H1 (cell line): ENCODE data around the gene LDLRAD3. TPM values are rescaled to one million over a fixed set of nuclear protein-coding genes. Genes with fewer than 3 reads are reported as not detected.

ENCODE experiments used
- CTCF ChIA-PET: fragments of 300-600 bp; sonication (Branson Sonifier 250); formaldehyde crosslinking; loops from one replicate; lab custom pipeline; 2021; ENCODE audit not compliant: partially characterized antibody; lab: Charles Lee
- POLR2A ChIA-PET: fragments of 300-600 bp; sonication (Branson Sonifier 250); formaldehyde crosslinking; loops from one replicate; lab custom pipeline; 2021; ENCODE audit warnings: inconsistent platforms; ENCODE audit not compliant: partially characterized antibody; lab: Charles Lee
- DNase-seq, 2 experiments: peaks; one replicate each; pipeline versions ENCODE4 v3.0.0 to v3.0.0-alpha.2; 2010 to 2022; ENCODE audit warnings: low spot score in 2 of 2, low read depth in 1 of 2, mixed read lengths in 1 of 2
- FAIRE-seq: peaks from 2 replicates; lab custom pipeline; 2011; peaks lifted over from hg19 to GRCh38; lab: Jason Lieb, UNC
- H2AFZ ChIP-seq: 2 replicates; pipeline ENCODE4 v1.8.1; 2012; ENCODE audit warnings: low read length, inconsistent platforms
- H2AK5ac ChIP-seq: 2 replicates; pipeline ENCODE4 v1.6.1; 2013; ENCODE audit warnings: low read depth, low read length
- H2BK120ac ChIP-seq: replicated peaks from 2 replicates; pipeline ENCODE3; 2013; ENCODE audit warnings: low read depth, low read length, inconsistent platforms
- H2BK12ac ChIP-seq: 2 replicates; pipeline ENCODE4 v1.6.1; 2013; ENCODE audit warnings: low read depth, low read length
- H2BK15ac ChIP-seq: 2 replicates; pipeline ENCODE4 v1.6.1; 2013; ENCODE audit warnings: low read length
- H2BK20ac ChIP-seq: 2 replicates; pipeline ENCODE4 v1.6.1; 2013; ENCODE audit warnings: low read length
- H2BK5ac ChIP-seq: 2 replicates; pipeline ENCODE4 v1.6.1; 2013; ENCODE audit warnings: low read depth, low read length
- H3K14ac ChIP-seq: 2 replicates; pipeline ENCODE4 v1.6.1; 2013; ENCODE audit warnings: inconsistent platforms; ENCODE audit not compliant: insufficient read length
- H3K18ac ChIP-seq: 2 replicates; pipeline ENCODE4 v1.6.1; 2013; ENCODE audit warnings: low read length; ENCODE audit errors: extremely low read depth
- H3K23ac ChIP-seq: 2 replicates; pipeline ENCODE4 v1.6.1; 2013; ENCODE audit warnings: inconsistent platforms; ENCODE audit not compliant: insufficient read length
- H3K23me2 ChIP-seq: 2 replicates; pipeline ENCODE4 v1.6.1; 2013; ENCODE audit warnings: low read depth, low read length
- H3K27ac ChIP-seq: 2 replicates; pipeline ENCODE4 v1.6.1; 2011; ENCODE audit warnings: low read depth, low read length, inconsistent platforms
- H3K27me3 ChIP-seq, 4 experiments: replicated peaks in 1 of 4; 1 replicate in 1 of 4; 2 replicates in 3 of 4; pipeline versions ENCODE4 v1.6.1 to v1.8.1; 2011 to 2013; ENCODE audit warnings: low read length in 3 of 4, mild to moderate bottlenecking in 3 of 4, inconsistent platforms in 2 of 4, mixed read lengths in 2 of 4, moderate library complexity in 1 of 4; ENCODE audit not compliant: control insufficient read depth in 3 of 4, insufficient read depth in 3 of 4; ENCODE audit errors: extremely low read depth in 1 of 4
- H3K36me3 ChIP-seq, 4 experiments: 2 replicates each; pipeline versions ENCODE4 v1.6.1 to v1.8.1; 2011 to 2013; ENCODE audit warnings: mild to moderate bottlenecking in 4 of 4, low read length in 3 of 4, moderate library complexity in 2 of 4, control low read depth in 1 of 4, inconsistent platforms in 1 of 4; ENCODE audit not compliant: insufficient read depth in 4 of 4, control insufficient read depth in 2 of 4
- H3K4ac ChIP-seq: replicated peaks from 2 replicates; pipeline ENCODE3; 2013; ENCODE audit warnings: low read length, low read depth, mixed read lengths, inconsistent platforms; ENCODE audit not compliant: insufficient read length
- H3K4me1 ChIP-seq, 4 experiments: replicated peaks in 1 of 4; 1 replicate in 1 of 4; 2 replicates in 3 of 4; pipeline versions ENCODE4 v1.6.1 to v1.8.1; 2011 to 2013; ENCODE audit warnings: low read length in 3 of 4, inconsistent platforms in 2 of 4, mixed read lengths in 1 of 4; ENCODE audit not compliant: insufficient read depth in 4 of 4, control insufficient read depth in 3 of 4
- H3K4me2 ChIP-seq, 2 experiments: 2 replicates each; pipeline versions ENCODE4 v1.6.1 to v1.8.1; 2011 to 2013; ENCODE audit warnings: low read depth in 2 of 2, low read length in 2 of 2, control low read depth in 1 of 2, inconsistent platforms in 1 of 2, mild to moderate bottlenecking in 1 of 2; ENCODE audit not compliant: insufficient read depth in 1 of 2
- H3K4me3 ChIP-seq, 4 experiments: fragments of 200-600, 300-600 bp in 1 of 4; sonication (generic), shearing (Covaris generic), sonication (Bioruptor Twin) in 1 of 4; 2 replicates each; pipeline versions ENCODE4 v1.5.1 to v1.8.1; 2011 to 2016; ENCODE audit warnings: low read length in 4 of 4, low read depth in 3 of 4, control low read depth in 2 of 4, inconsistent platforms in 2 of 4, mild to moderate bottlenecking in 2 of 4, mixed read lengths in 1 of 4, moderate library complexity in 1 of 4; ENCODE audit not compliant: insufficient read depth in 2 of 4; ENCODE audit errors: extremely low read depth in 1 of 4
- H3K56ac ChIP-seq: replicated peaks from 2 replicates; pipeline ENCODE3; 2013; ENCODE audit warnings: low read depth, mild to moderate bottlenecking, mixed read lengths, low read length, inconsistent platforms; ENCODE audit not compliant: insufficient read length
- H3K79me1 ChIP-seq: 2 replicates; pipeline ENCODE4 v1.6.1; 2013; ENCODE audit warnings: low read depth, low read length, control low read depth
- H3K79me2 ChIP-seq, 2 experiments: 2 replicates each; pipeline versions ENCODE4 v1.6.1 to v1.8.1; 2012 to 2013; ENCODE audit warnings: low read length in 2 of 2, mild to moderate bottlenecking in 2 of 2, inconsistent platforms in 1 of 2; ENCODE audit not compliant: insufficient read depth in 2 of 2, control insufficient read depth in 1 of 2
- H3K9ac ChIP-seq, 4 experiments: replicated peaks in 1 of 4; 1 replicate in 1 of 4; 2 replicates in 3 of 4; pipeline versions ENCODE4 v1.6.1 to v1.8.1; 2011 to 2013; ENCODE audit warnings: low read depth in 3 of 4, low read length in 3 of 4, control low read depth in 2 of 4, mild to moderate bottlenecking in 2 of 4, moderate library complexity in 2 of 4, inconsistent platforms in 1 of 4; ENCODE audit errors: extremely low read depth in 1 of 4
- H3K9me3 ChIP-seq, 2 experiments: 2 replicates each; pipeline versions ENCODE4 v1.6.1 to v1.8.1; 2012 to 2013; ENCODE audit warnings: mild to moderate bottlenecking in 2 of 2, moderate library complexity in 2 of 2, control low read depth in 1 of 2, inconsistent platforms in 1 of 2, low read depth in 1 of 2, low read length in 1 of 2, mixed read lengths in 1 of 2; ENCODE audit not compliant: insufficient read depth in 2 of 2
- H4K20me1 ChIP-seq, 2 experiments: replicated peaks in 1 of 2; 2 replicates each; pipeline versions ENCODE3 to v1.8.1; 2011 to 2013; ENCODE audit warnings: inconsistent platforms in 2 of 2, low read length in 2 of 2, mild to moderate bottlenecking in 1 of 2; ENCODE audit not compliant: insufficient read depth in 2 of 2, control insufficient read depth in 1 of 2
- H4K5ac ChIP-seq: 2 replicates; pipeline ENCODE4 v1.6.1; 2013; ENCODE audit warnings: low read length, low read depth, mixed read lengths, inconsistent platforms; ENCODE audit not compliant: insufficient read length
- H4K8ac ChIP-seq: 2 replicates; pipeline ENCODE4 v1.8.0; 2013; ENCODE audit warnings: mild to moderate bottlenecking, moderate library complexity, low read length, inconsistent platforms; ENCODE audit not compliant: insufficient read depth; ENCODE audit errors: extremely low read depth
- H4K91ac ChIP-seq: replicated peaks from 2 replicates; pipeline ENCODE3; 2013; ENCODE audit warnings: low read length, mixed read lengths, inconsistent platforms; ENCODE audit not compliant: insufficient read length
- CREB1 ChIP-seq: IDR thresholded peaks from 2 replicates; pipeline ENCODE4 v1.6.1; 2012; ENCODE audit warnings: inconsistent platforms
- CTBP2 ChIP-seq: IDR thresholded peaks from 2 replicates; pipeline ENCODE4 v1.7.0; 2011; ENCODE audit warnings: borderline replicate concordance, mild to moderate bottlenecking, moderate library complexity, mixed read lengths, low read length; ENCODE audit not compliant: insufficient read depth, insufficient read length
- GABPA ChIP-seq: IDR thresholded peaks from 2 replicates; pipeline ENCODE4 v1.6.1; 2011; ENCODE audit warnings: mild to moderate bottlenecking, low read length, moderate library complexity, borderline replicate concordance; ENCODE audit not compliant: insufficient read depth
- POLR2A ChIP-seq, 2 experiments: IDR thresholded peaks; 1 replicate in 1 of 2; 2 replicates in 1 of 2; pipeline ENCODE4 v1.6.1; 2011; ENCODE audit warnings: low read depth in 2 of 2, low read length in 2 of 2, mild to moderate bottlenecking in 2 of 2; ENCODE audit errors: control extremely low read depth in 1 of 2
- TCF12 ChIP-seq: IDR thresholded peaks from 2 replicates; pipeline ENCODE4 v1.6.1; 2011; ENCODE audit warnings: low read depth, mild to moderate bottlenecking, low read length
- WGBS, 2 experiments: shearing (Covaris generic) in 1 of 2; methylation state at CpG; one replicate each; pipeline versions ENCODE4 v1.1.6 to v1.1.7; 2013 to 2015; ENCODE audit warnings: low lambda C conversion rate in 2 of 2, mixed read lengths in 2 of 2, inconsistent platforms in 1 of 2, low coverage in 1 of 2, missing lambda C conversion rate in 1 of 2; ENCODE audit not compliant: insufficient replicate concordance in 2 of 2, insufficient coverage in 1 of 2, insufficient read length in 1 of 2; ENCODE audit errors: extremely low coverage in 1 of 2, missing lambda C conversion rate in 1 of 2; 5-methylcytosine and 5-hydroxymethylcytosine counted together
- polyA plus RNA-seq, 7 experiments: library from polyadenylated mRNA; depleted of rRNA in 3 of 7; stranded (reverse) in 5 of 7; unstranded in 2 of 7; fragments of >200 nt in 5 of 7; fragments of 200-250 nt in 2 of 7; gene quantifications; 1 replicate in 5 of 7; 2 replicates in 1 of 7; 4 replicates in 1 of 7; pipeline versions ENCODE4 v1.2.1 to v1.2.3, GENCODE V29; 2011 to 2013; ENCODE audit warnings: missing spikeins in 2 of 7, mixed read lengths in 2 of 7
- total RNA-seq: library from RNA; stranded (reverse); fragmentation: NEBNext Ultra II Directional; extraction: Animal tissue kit (Norgen Biotek cat#: 25700); gene quantifications from 2 replicates; pipeline ENCODE4 v1.2.1, GENCODE V29; 2021

The LDLRAD3 gene
- total and polyA plus RNA-seq, 2 of the 8 experiments (the other 6 are each of a cell fraction or from before 2014, with no cell fraction given), result 18.6 to 22.8 TPM

GRCh38 chr11:36070213-36070953, 126.5 kb downstream of the LDLRAD3 start:
- Histone ChIP-seq H2BK12ac (peak overlapping the region; percentile 68; the same call in 1 of the 2 replicates), H4K8ac (no peak overlapping the region), H2AFZ (no peak overlapping the region), H3K36me3 (peaks cover 0 to 4% (median 0%) of the 10 kb centered on the region in 4 experiments; a peak in 1 of 8 replicates), H3K9ac (no peak overlapping the region), H3K4ac (peak overlapping the region; percentile 17), H2BK15ac (peak overlapping the region; percentile 82; the same call in 1 of the 2 replicates), H3K18ac (0 out of 2 replicates have a peak overlapping the region, but pooled peaks have one; percentile 33), H3K27me3 (no peaks in the 10 kb centered on the region), H4K91ac (peak overlapping the region; percentile 22), H2BK5ac (peak overlapping the region; percentile 84; the same call in 1 of the 2 replicates), H3K4me1 (peaks cover 8 to 32% (median 27%) of the 10 kb centered on the region in 4 experiments), H2BK20ac (peak overlapping the region; percentile 62; the same call in 1 of the 2 replicates), H3K27ac (no peak overlapping the region; the same call in 1 of the 2 replicates), H4K5ac (no peak overlapping the region), H2BK120ac (peak overlapping the region; percentile 2), H3K56ac (no peak overlapping the region), H3K79me1 (peaks cover 6% of the 10 kb centered on the region), H3K9me3 (peaks cover 4 to 6% of the 10 kb centered on the region in 2 experiments; a peak in 2 of 4 replicates), H3K4me2 (peak overlapping the region; percentile 54 to 55), H3K79me2 (peaks cover 0 to 22% of the 10 kb centered on the region in 2 experiments; a peak in 1 of 4 replicates), H3K23ac (no peak overlapping the region), H4K20me1 (no peaks in the 10 kb centered on the region), H2AK5ac (peak overlapping the region; percentile 54; the same call in 1 of the 2 replicates), H3K23me2 (no peaks in the 10 kb centered on the region), H3K14ac (no peak overlapping the region), H3K4me3 (peak overlapping the region in 1 of 4 experiments; percentile 4; a peak in 1 of 8 replicates)
- CTCF ChIA-PET, result interaction anchor here (0.7 to 7.7 kb wide), 54 partner anchors 8 to 1767 kb away, joined by 3 to 58 read pairs (median 5); no protein-coding TSS in a partner anchor
- 17% methylated on average over 5 of the region's 5 CpGs; no CpG with 5 or more reads in 1 of the 2 experiments for WGBS, 2 experiments
- POLR2A ChIA-PET, result interaction anchor here (0.6 to 5.0 kb wide), 6 partner anchors 22 to 249 kb away, joined by 3 to 23 read pairs (median 5); no protein-coding TSS in a partner anchor
- FAIRE-seq (no peak), DNase-seq (peak in 1 of 2 experiments; percentile 17)
- 0 out of 3 replicates have a peak, but pooled peaks of 1 of the 2 experiments have one; percentile 28 for TF ChIP-seq POLR2A (IDR thresholded peaks at IDR 0.05; ENCODE audit: control extremely low read depth in 1 of 2, low read depth in 2 of 2, low read length in 2 of 2)
- TF ChIP-seq GABPA, result no peak
- TF ChIP-seq TCF12, result 0 out of 2 replicates have a peak, but pooled peaks have one; percentile 62
- TF ChIP-seq CTBP2, result no peak
- TF ChIP-seq CREB1, result no peak
